Mesendoderm (in vitro differentiated cells): ENCODE results near the gene TGOLN2. TPM values are rescaled to one million over a fixed set of nuclear protein-coding genes. Genes with fewer than 3 reads are reported as not detected.

Source experiments
- DNase-seq: peaks from one replicate; pipeline ENCODE4 v3.0.0; 2013
- H2AK5ac ChIP-seq: 2 replicates; pipeline ENCODE4 v1.6.1; 2013; ENCODE audit warnings: low read length, inconsistent platforms
- H2BK120ac ChIP-seq: 2 replicates; pipeline ENCODE4 v1.6.1; 2013; ENCODE audit warnings: low read depth, mild to moderate bottlenecking, low read length, moderate library complexity, mixed read lengths
- H2BK15ac ChIP-seq: replicated peaks from 2 replicates; pipeline ENCODE4 v1.6.1; 2013; ENCODE audit warnings: low read depth, mild to moderate bottlenecking, moderate library complexity
- H2BK5ac ChIP-seq: 2 replicates; pipeline ENCODE4 v1.6.1; 2013; ENCODE audit warnings: low read length, inconsistent platforms
- H3K18ac ChIP-seq: 2 replicates; pipeline ENCODE4 v1.6.1; 2013; ENCODE audit warnings: mild to moderate bottlenecking, low read length, mixed read lengths
- H3K23ac ChIP-seq: one replicate; pipeline ENCODE4 v1.6.1; 2013; ENCODE audit warnings: low read length
- H3K27ac ChIP-seq: 2 replicates; pipeline ENCODE4 v1.5.1; 2013; ENCODE audit warnings: low read depth, mild to moderate bottlenecking, inconsistent platforms, low read length, moderate library complexity
- H3K27me3 ChIP-seq: 2 replicates; pipeline ENCODE4 v1.6.1; 2013; ENCODE audit warnings: low read length, control low read depth, mild to moderate bottlenecking, inconsistent platforms; ENCODE audit not compliant: insufficient read depth, poor library complexity
- H3K36me3 ChIP-seq: 2 replicates; pipeline ENCODE4 v1.6.1; 2013; ENCODE audit warnings: low read length, inconsistent platforms; ENCODE audit not compliant: control insufficient read depth, insufficient read depth
- H3K4ac ChIP-seq: one replicate; pipeline ENCODE4 v1.6.1; 2013; ENCODE audit warnings: low read depth, mild to moderate bottlenecking, low read length, moderate library complexity
- H3K4me1 ChIP-seq: 2 replicates; pipeline ENCODE4 v1.6.1; 2013; ENCODE audit warnings: low read depth, low read length, inconsistent platforms; ENCODE audit not compliant: control insufficient read depth
- H3K4me2 ChIP-seq: 2 replicates; pipeline ENCODE4 v1.6.1; 2013; ENCODE audit warnings: low read length
- H3K4me3 ChIP-seq: 2 replicates; pipeline ENCODE4 v1.5.1; 2013; ENCODE audit warnings: mild to moderate bottlenecking, low read length
- H3K56ac ChIP-seq: one replicate; pipeline ENCODE4 v1.6.1; 2013; ENCODE audit warnings: low read length
- H3K79me1 ChIP-seq: 2 replicates; pipeline ENCODE4 v1.6.1; 2013; ENCODE audit warnings: low read length, inconsistent platforms
- H3K79me2 ChIP-seq: 2 replicates; pipeline ENCODE4 v1.6.1; 2013; ENCODE audit warnings: mild to moderate bottlenecking, low read length; ENCODE audit not compliant: control insufficient read depth, insufficient read depth
- H3K9ac ChIP-seq: 2 replicates; pipeline ENCODE4 v1.6.1; 2013; ENCODE audit warnings: low read length, inconsistent platforms
- H4K5ac ChIP-seq: one replicate; pipeline ENCODE4 v1.6.1; 2013; ENCODE audit warnings: low read length
- H4K8ac ChIP-seq: one replicate; pipeline ENCODE4 v1.6.1; 2013; ENCODE audit warnings: low read depth, mild to moderate bottlenecking, control low read depth, low read length, moderate library complexity
- WGBS: extraction: QIAGEN DNeasy Blood & Tissue Kit; methylation state at CpG from one replicate; pipeline ENCODE4 v1.1.7; 2013; ENCODE audit warnings: low lambda C conversion rate, missing lambda C conversion rate; ENCODE audit not compliant: insufficient coverage; ENCODE audit errors: extremely low coverage; 5-methylcytosine and 5-hydroxymethylcytosine counted together
- small RNA-seq: library from polyadenylated mRNA; stranded (forward); fragments of <200 nt; extraction: miRNeasy Mini kit (QIAGEN cat#:217004); gene quantifications from one replicate; pipeline ENCODE3, GENCODE V24; 2013; ENCODE audit not compliant: insufficient read depth

The TGOLN2 gene

DNA sequence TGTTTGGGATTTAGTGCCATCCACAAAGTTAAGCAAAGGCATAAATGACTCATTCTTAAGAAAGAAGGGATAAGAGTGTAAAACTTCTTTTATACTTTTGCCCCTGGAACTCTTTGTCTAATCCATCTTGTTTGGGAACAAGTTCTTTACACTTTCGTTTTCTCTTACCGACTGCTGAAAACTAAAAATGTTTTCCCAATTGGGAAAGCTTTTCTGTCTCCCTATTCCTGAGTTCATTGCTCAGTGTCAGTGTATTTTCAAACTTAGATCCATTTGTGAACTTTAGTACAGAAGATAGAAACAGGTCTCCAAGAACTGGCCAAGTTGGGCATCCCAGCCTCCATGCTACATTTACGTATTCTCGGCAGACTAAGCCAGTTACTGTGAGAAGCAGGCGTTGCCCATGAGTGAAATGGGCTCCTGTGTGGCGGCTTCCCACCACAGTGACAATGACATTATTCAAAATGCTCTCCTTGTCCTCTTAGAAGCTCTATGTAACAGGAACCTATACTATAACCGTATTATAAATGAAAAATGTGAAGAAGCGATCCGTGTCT lies 51.7 kb downstream of the TGOLN2 start:
- no peak overlapping the region for H3K18ac ChIP-seq
- H4K5ac ChIP-seq: no peak overlapping the region
- no peaks in the 10 kb centered on the region for H3K27me3 ChIP-seq
- no CpG with 5 or more reads among the region's 9 CpGs for WGBS
- H2BK5ac ChIP-seq: no peak overlapping the region
- H2BK15ac ChIP-seq: no peak overlapping the region
- no peak overlapping the region for H2BK120ac ChIP-seq
- H3K4ac ChIP-seq: no peak overlapping the region
- H3K56ac ChIP-seq: no peak overlapping the region
- H2AK5ac ChIP-seq: no peak overlapping the region
- H3K79me2 ChIP-seq: no peaks in the 10 kb centered on the region
- H3K4me1 ChIP-seq: no peaks in the 10 kb centered on the region
- H3K9ac ChIP-seq: no peak overlapping the region
- no peak overlapping the region for H3K27ac ChIP-seq
- H3K4me2 ChIP-seq: no peak overlapping the region
- no peak overlapping the region for H3K4me3 ChIP-seq
- H3K23ac ChIP-seq: no peak overlapping the region
- no peaks in the 10 kb centered on the region for H3K36me3 ChIP-seq
- DNase-seq: no peak
- H4K8ac ChIP-seq: no peak overlapping the region
- no peaks in the 10 kb centered on the region for H3K79me1 ChIP-seq

DNA sequence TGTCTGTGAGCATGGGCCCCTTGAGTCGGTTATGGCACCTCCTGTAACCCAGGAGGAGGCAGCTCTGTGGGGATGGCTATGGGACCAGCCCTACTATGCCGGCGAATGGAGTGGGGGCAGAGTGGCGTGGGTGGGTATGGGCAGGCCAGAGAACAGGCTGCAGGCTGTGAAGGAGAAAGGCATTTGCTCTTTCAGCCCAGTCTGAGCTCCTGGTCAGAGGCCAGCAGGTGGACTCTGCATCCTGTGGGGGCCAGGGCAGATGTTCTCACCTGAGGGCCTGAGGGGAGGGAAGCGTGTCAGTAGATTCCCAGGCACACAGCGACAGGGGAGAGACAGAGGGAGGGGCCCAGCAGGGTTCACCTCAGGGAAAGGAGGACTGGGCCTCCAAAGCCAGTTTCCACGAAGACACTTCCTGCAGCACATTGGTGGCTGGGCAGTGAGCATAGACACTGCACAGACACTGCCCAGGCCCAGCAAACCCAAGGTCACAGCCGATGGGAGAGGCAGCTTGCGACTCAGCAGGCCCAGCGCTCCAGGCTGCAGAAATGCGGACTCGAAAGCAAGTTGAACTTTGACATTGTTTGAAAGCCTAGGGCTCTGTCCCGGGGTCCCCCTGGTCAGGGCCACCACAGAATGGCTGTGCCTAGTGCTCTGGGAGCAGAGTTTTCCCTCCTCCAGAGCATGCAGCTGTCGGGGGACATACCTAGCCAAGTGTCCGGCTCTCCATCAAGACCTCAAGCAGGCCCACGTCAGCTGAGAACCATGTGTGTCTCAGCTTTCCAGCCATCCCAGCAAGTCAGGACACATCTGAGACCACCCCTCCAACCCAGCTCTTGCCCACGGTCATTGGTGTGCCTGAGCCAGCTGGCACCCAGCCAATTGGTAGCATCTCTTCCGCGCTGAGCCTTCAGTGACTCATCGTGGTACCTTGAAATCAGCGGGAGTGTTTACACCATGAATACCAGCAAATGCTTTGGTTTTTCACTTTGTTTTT lies 53.8 kb downstream of the TGOLN2 start:
- WGBS: no CpG with 5 or more reads among the region's 21 CpGs

DNA sequence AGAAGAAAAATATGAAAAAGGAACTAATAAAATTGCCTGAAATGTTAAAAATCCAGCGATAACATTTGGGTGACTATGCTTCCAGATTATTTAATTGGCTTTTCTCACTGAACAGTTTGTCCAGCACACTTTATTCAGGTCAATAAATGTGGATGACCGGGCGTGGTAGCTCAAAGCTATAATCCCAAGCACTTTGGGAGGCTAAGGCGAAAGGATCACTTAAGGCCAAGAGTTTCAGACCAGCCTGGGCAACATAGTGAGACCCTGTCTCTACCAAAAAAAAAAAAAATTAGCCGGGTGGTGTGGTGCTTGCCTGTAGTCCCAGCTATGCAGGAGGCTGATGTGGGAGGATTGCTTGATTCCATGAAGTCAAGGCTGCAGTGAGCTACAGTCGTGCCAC lies 55.4 kb downstream of the TGOLN2 start:
- H2BK5ac ChIP-seq: no peak overlapping the region
- no peak overlapping the region for H3K18ac ChIP-seq
- H3K23ac ChIP-seq: no peak overlapping the region
- no peaks in the 10 kb centered on the region for H3K79me2 ChIP-seq
- no peak overlapping the region for H2BK120ac ChIP-seq
- H3K4me1 ChIP-seq: no peaks in the 10 kb centered on the region
- DNase-seq: no peak
- H4K8ac ChIP-seq: no peak overlapping the region
- H4K5ac ChIP-seq: no peak overlapping the region
- no peak overlapping the region for H3K4me3 ChIP-seq
- H3K27me3 ChIP-seq: no peaks in the 10 kb centered on the region
- H3K27ac ChIP-seq: no peak overlapping the region
- no peak overlapping the region for H3K4me2 ChIP-seq
- no CpG with 5 or more reads among the region's 6 CpGs for WGBS
- H3K36me3 ChIP-seq: no peaks in the 10 kb centered on the region
- no peak overlapping the region for H2AK5ac ChIP-seq
- H3K4ac ChIP-seq: no peak overlapping the region
- no peak overlapping the region for H2BK15ac ChIP-seq
- no peak overlapping the region for H3K56ac ChIP-seq
- H3K9ac ChIP-seq: no peak overlapping the region
- no peaks in the 10 kb centered on the region for H3K79me1 ChIP-seq

More for the DNA sequence above, 53.8 kb downstream of the TGOLN2 start:
- Histone ChIP-seq H2BK5ac (no peak overlapping the region), H4K5ac (no peak overlapping the region), H2BK120ac (no peak overlapping the region), H3K9ac (no peak overlapping the region), H2BK15ac (no peak overlapping the region), H3K18ac (no peak overlapping the region), H3K4me3 (no peak overlapping the region), H2AK5ac (no peak overlapping the region), H3K36me3 (no peaks in the 10 kb centered on the region), H3K4me1 (no peaks in the 10 kb centered on the region), H3K79me2 (no peaks in the 10 kb centered on the region), H3K27me3 (no peaks in the 10 kb centered on the region), H3K23ac (no peak overlapping the region), H3K56ac (no peak overlapping the region), H4K8ac (no peak overlapping the region), H3K4ac (no peak overlapping the region), H3K27ac (no peak overlapping the region), H3K4me2 (no peak overlapping the region), H3K79me1 (no peaks in the 10 kb centered on the region)
- peak; percentile 25 for DNase-seq

DNA sequence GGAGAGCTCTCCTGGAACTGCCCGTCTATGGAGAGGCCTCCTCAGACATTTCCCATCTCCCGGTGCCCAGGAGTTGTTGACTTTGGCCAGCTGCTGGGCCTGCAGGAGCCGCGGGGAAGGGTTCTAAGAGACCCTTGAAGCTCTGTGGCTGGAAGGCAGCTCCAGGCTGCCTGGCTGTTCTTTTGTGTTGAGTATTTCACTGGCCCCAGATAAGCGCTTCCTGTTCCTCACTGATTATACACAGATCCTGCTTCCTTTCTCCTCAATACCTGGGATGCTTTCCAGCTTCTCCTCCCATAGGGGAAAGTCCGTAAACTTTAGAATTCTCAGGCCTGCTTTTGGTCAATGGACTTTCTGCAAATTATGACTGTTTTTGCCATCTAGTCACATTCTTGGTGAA lies 57.8 kb downstream of the TGOLN2 start:
- DNase-seq: peak; percentile 24
- Histone ChIP-seq H2BK5ac (no peak overlapping the region), H4K5ac (no peak overlapping the region), H3K79me1 (no peaks in the 10 kb centered on the region), H3K27ac (no peak overlapping the region), H3K56ac (no peak overlapping the region), H3K27me3 (no peaks in the 10 kb centered on the region), H2BK120ac (no peak overlapping the region), H3K4me2 (no peak overlapping the region), H3K4ac (no peak overlapping the region), H2AK5ac (no peak overlapping the region), H2BK15ac (no peak overlapping the region), H3K4me1 (peaks cover 4% of the 10 kb centered on the region), H4K8ac (no peak overlapping the region), H3K18ac (peak overlapping the region; percentile 15), H3K9ac (no peak overlapping the region), H3K4me3 (no peak overlapping the region), H3K23ac (no peak overlapping the region), H3K79me2 (no peaks in the 10 kb centered on the region), H3K36me3 (no peaks in the 10 kb centered on the region)
- no CpG with 5 or more reads among the region's 6 CpGs for WGBS

Small RNA genes within 50 kb of the gene (small RNA-seq; reads per million reads assigned to genes)
- gene AC062037.1: not detected
- not detected for gene RF00019
- not detected for gene RN7SL113P
